ENCODE measurements around the gene GDF7. TPM values are rescaled to one million over a fixed set of nuclear protein-coding genes. Genes with fewer than 3 reads are reported as not detected.

The GDF7 gene
- polyA plus RNA-seq, 3 donors = not detected

GRCh38 chr2:20689428-20690264 lies 22.7 kb downstream of the GDF7 start:
- WGBS (ENCODE audit: insufficient coverage) = 86% methylated on average over 7 of the region's 11 CpGs
- H3K4me1 Mint-ChIP-seq = no peaks in the 10 kb centered on the region
- DNase-seq = no peak
- peaks cover 0 to 5% (median 0%) of the 10 kb centered on the region in 7 donors for H3K9me3 Mint-ChIP-seq
- no peak for TF ChIP-seq CTCF (IDR thresholded peaks at IDR 0.05)
- Histone ChIP-seq H3K4me1 (ENCODE audit: control insufficient read depth in 1 of 2, insufficient read depth in 2 of 2, low read length in 2 of 2) (no peaks in the 10 kb centered on the region), H3K9me3 (replicated peaks in 1 of 2; ENCODE audit: control insufficient read depth in 1 of 2, insufficient read depth in 1 of 2, low read length in 2 of 2) (no peaks in the 10 kb centered on the region), H3K79me2 (ENCODE audit: insufficient read depth, low read length) (no peaks in the 10 kb centered on the region), H3K4me2 (replicated peaks; ENCODE audit: extremely low read depth, low read length, poor library complexity, severe bottlenecking) (no peak overlapping the region), H2AFZ (ENCODE audit: insufficient read depth, low read depth, low read length, poor library complexity, severe bottlenecking) (no peak overlapping the region), H3K9ac (ENCODE audit: insufficient read depth, low read length, poor library complexity, severe bottlenecking) (no peak overlapping the region), H3K4me3 (replicated peaks in 1 of 3; ENCODE audit: low read depth in 2 of 3, low read length in 3 of 3) (no peak overlapping the region), H4K20me1 (ENCODE audit: insufficient read depth, low read length) (no peaks in the 10 kb centered on the region), H3K27ac (ENCODE audit: low read depth in 1 of 2, low read length in 2 of 2) (no peak overlapping the region), H3K36me3 (replicated peaks in 1 of 2; ENCODE audit: control insufficient read depth in 1 of 2, insufficient read depth in 2 of 2, low read length in 2 of 2) (peaks cover 0 to 36% of the 10 kb centered on the region in 2 donors), H3K27me3 (ENCODE audit: control insufficient read depth in 2 of 2, insufficient read depth in 2 of 2, low read length in 2 of 2) (no peaks in the 10 kb centered on the region)
- H3K27me3 Mint-ChIP-seq (ENCODE audit: low read depth in 3 of 3) = no peaks in the 10 kb centered on the region
- H3K36me3 Mint-ChIP-seq = peaks cover 24 to 31% of the 10 kb centered on the region in 2 donors
- H3K4me3 Mint-ChIP-seq = no peak overlapping the region
- intact Hi-C loops (cut with micrococcal nuclease) = no loop called here
- H3K27ac Mint-ChIP-seq = peak overlapping the region in 1 of 7 donors; percentile 39

- Histone ChIP-seq H3K79me2 (ENCODE audit: insufficient read depth, low read length) (no peaks in the 10 kb centered on the region), H3K27ac (ENCODE audit: low read depth in 1 of 2, low read length in 2 of 2) (no peak overlapping the region), H3K27me3 (ENCODE audit: control insufficient read depth in 2 of 2, insufficient read depth in 2 of 2, low read length in 2 of 2) (no peaks in the 10 kb centered on the region), H3K4me3 (replicated peaks in 1 of 3; ENCODE audit: low read depth in 2 of 3, low read length in 3 of 3) (no peak overlapping the region), H3K36me3 (replicated peaks in 1 of 2; ENCODE audit: control insufficient read depth in 1 of 2, insufficient read depth in 2 of 2, low read length in 2 of 2) (peaks cover 0 to 22% of the 10 kb centered on the region in 2 donors), H3K4me1 (ENCODE audit: control insufficient read depth in 1 of 2, insufficient read depth in 2 of 2, low read length in 2 of 2) (no peaks in the 10 kb centered on the region), H3K9me3 (replicated peaks in 1 of 2; ENCODE audit: control insufficient read depth in 1 of 2, insufficient read depth in 1 of 2, low read length in 2 of 2) (no peaks in the 10 kb centered on the region), H4K20me1 (ENCODE audit: insufficient read depth, low read length) (no peaks in the 10 kb centered on the region), H2AFZ (ENCODE audit: insufficient read depth, low read depth, low read length, poor library complexity, severe bottlenecking) (no peak overlapping the region), H3K9ac (ENCODE audit: insufficient read depth, low read length, poor library complexity, severe bottlenecking) (no peak overlapping the region), H3K4me2 (replicated peaks; ENCODE audit: extremely low read depth, low read length, poor library complexity, severe bottlenecking) (no peak overlapping the region)
- Mint-ChIP-seq H3K36me3 (peaks cover 23 to 34% of the 10 kb centered on the region in 2 donors), H3K4me3 (no peak overlapping the region), H3K27ac (no peak overlapping the region), H3K9me3 (peaks cover 0 to 5% (median 0%) of the 10 kb centered on the region in 7 donors), H3K27me3 (ENCODE audit: low read depth in 3 of 3) (no peaks in the 10 kb centered on the region), H3K4me1 (no peaks in the 10 kb centered on the region)
- no peak for DNase-seq
- TF ChIP-seq CTCF (IDR thresholded peaks at IDR 0.05) = no peak
- intact Hi-C loops (cut with micrococcal nuclease) = no loop called here
- WGBS (ENCODE audit: insufficient coverage) = 100% methylated on average over 4 of the region's 6 CpGs
These were observed 24.3 kb downstream of the GDF7 start for GRCh38 chr2:20691076-20691734.

Measured in CD14-positive monocyte (primary cell).